B cell (primary cell): Measurements from ENCODE around the gene CRISPLD2. TPM values are rescaled to one million over a fixed set of nuclear protein-coding genes. Genes with fewer than 3 reads are reported as not detected.

ENCODE experiments used
- ATAC-seq: fragments of 200-7000 bp; cut with Tn5 transposase; one replicate; pipeline ENCODE4 v1.10.0; 2021; ENCODE audit warnings: low read depth, mild to moderate bottlenecking, moderate number of reproducible peaks, moderate library complexity
- CTCF ChIA-PET: fragments of 350-600 bp; sonication (Branson Sonifier 250); formaldehyde crosslinking; loops from one replicate; lab custom pipeline; 2021; ENCODE audit warnings: antibody characterized with exemption, inconsistent platforms; lab: Charles Lee
- POLR2A ChIA-PET: fragments of 350-600 bp; sonication (Branson Sonifier 250); formaldehyde crosslinking; loops from one replicate; lab custom pipeline; 2021; ENCODE audit warnings: antibody characterized with exemption; lab: Charles Lee
- DNase-seq: peaks from one replicate; pipeline ENCODE4 v3.0.0; 2013
- H2AFZ ChIP-seq: 2 replicates; pipeline ENCODE4 v1.6.1; 2012; ENCODE audit warnings: mild to moderate bottlenecking, low read depth, low read length; ENCODE audit not compliant: insufficient read depth, poor library complexity, severe bottlenecking
- H3K27ac ChIP-seq, 2 donors: 1 replicate in 1 of 2; 2 replicates in 1 of 2; pipeline ENCODE4 v1.5.1; 2012 to 2013; ENCODE audit warnings: low read length in 2 of 2, mild to moderate bottlenecking in 2 of 2, moderate library complexity in 1 of 2
- H3K27me3 ChIP-seq, 4 experiments: fragments of 200-600 bp in 1 of 4; sonication (generic) in 1 of 4; replicated peaks in 1 of 4; 1 replicate in 2 of 4; 2 replicates in 2 of 4; pipeline versions ENCODE4 v1.6.1 to v1.7.0; 2013 to 2016; ENCODE audit warnings: low read length in 3 of 4, mild to moderate bottlenecking in 2 of 4, mixed read lengths in 1 of 4, moderate library complexity in 1 of 4; ENCODE audit not compliant: insufficient read depth in 4 of 4, control insufficient read depth in 3 of 4; ENCODE audit errors: control extremely low read depth in 1 of 4
- H3K36me3 ChIP-seq, 2 experiments: replicated peaks in 1 of 2; 1 replicate in 1 of 2; 2 replicates in 1 of 2; pipeline versions ENCODE4 v1.6.1 to v1.7.1; 2013; ENCODE audit warnings: low read length in 1 of 2; ENCODE audit not compliant: insufficient read depth in 2 of 2, control insufficient read depth in 1 of 2; ENCODE audit errors: control extremely low read depth in 1 of 2, extremely low read depth in 1 of 2
- H3K4me1 ChIP-seq, 2 donors: fragments of 200-600 bp in 1 of 2; sonication (generic) in 1 of 2; 1 replicate in 1 of 2; 2 replicates in 1 of 2; pipeline versions ENCODE4 v1.5.1 to v1.6.1; 2013 to 2017; ENCODE audit warnings: low read length in 2 of 2; ENCODE audit not compliant: control insufficient read depth in 2 of 2, insufficient read depth in 2 of 2
- H3K4me2 ChIP-seq: replicated peaks from 2 replicates; pipeline ENCODE3; 2012; ENCODE audit warnings: mild to moderate bottlenecking, low read depth, low read length; ENCODE audit not compliant: poor library complexity, severe bottlenecking
- H3K4me3 ChIP-seq, 5 experiments: fragments of 200-600 bp in 1 of 5; sonication (generic) in 1 of 5; 1 replicate in 3 of 5; 2 replicates in 2 of 5; pipeline versions ENCODE4 v1.5.1 to v1.7.0; 2011 to 2016; ENCODE audit warnings: low read length in 4 of 5, mild to moderate bottlenecking in 4 of 5, low read depth in 2 of 5, control low read depth in 1 of 5, moderate library complexity in 1 of 5; ENCODE audit not compliant: insufficient read depth in 1 of 5; ENCODE audit errors: control extremely low read depth in 1 of 5, extremely low read depth in 1 of 5
- H3K79me2 ChIP-seq: fragments of 200-600 bp; sonication (generic); one replicate; pipeline ENCODE4 v1.6.0; 2016; ENCODE audit warnings: low read length; ENCODE audit not compliant: control insufficient read depth, insufficient read depth
- H3K9ac ChIP-seq: fragments of 200-600 bp; sonication (generic); 2 replicates; pipeline ENCODE4 v1.6.1; 2017; ENCODE audit warnings: mild to moderate bottlenecking, low read length, moderate library complexity
- H3K9me3 ChIP-seq, 3 donors: one replicate each; pipeline versions ENCODE4 v1.6.1 to v1.7.1; 2013; ENCODE audit warnings: low read length in 2 of 3; ENCODE audit not compliant: control insufficient read depth in 2 of 3, insufficient read depth in 1 of 3; ENCODE audit errors: control extremely low read depth in 1 of 3
- H4K20me1 ChIP-seq: 2 replicates; pipeline ENCODE4 v1.6.0; 2012; ENCODE audit warnings: mild to moderate bottlenecking, low read length; ENCODE audit not compliant: insufficient read depth, control insufficient read depth, poor library complexity, severe bottlenecking
- H3K27ac Mint-ChIP-seq: one replicate; pipeline ENCODE4 v1.8.0; 2021; ENCODE audit warnings: mixed read lengths
- H3K27me3 Mint-ChIP-seq: one replicate; pipeline ENCODE4 v1.8.0; 2021; ENCODE audit warnings: mixed read lengths
- H3K4me1 Mint-ChIP-seq: one replicate; pipeline ENCODE4 v1.8.0; 2021; ENCODE audit warnings: mixed read lengths
- H3K4me3 Mint-ChIP-seq: one replicate; pipeline ENCODE4 v1.8.0; 2021; ENCODE audit warnings: mixed read lengths
- H3K9me3 Mint-ChIP-seq: one replicate; pipeline ENCODE4 v1.8.0; 2022; ENCODE audit warnings: mixed read lengths; ENCODE audit not compliant: insufficient read depth
- EZH2 ChIP-seq: IDR thresholded peaks from 2 replicates; pipeline ENCODE4 v1.6.1; 2012; ENCODE audit warnings: borderline replicate concordance, low read depth, mild to moderate bottlenecking, moderate library complexity, low read length; ENCODE audit not compliant: insufficient read depth, poor library complexity, severe bottlenecking
- WGBS: methylation state at CpG from one replicate; pipeline ENCODE4 v1.1.5; 2013; ENCODE audit warnings: missing lambda C conversion rate; ENCODE audit not compliant: insufficient coverage; 5-methylcytosine and 5-hydroxymethylcytosine counted together
- intact Hi-C: fragments of 100-400 bp; cut with micrococcal nuclease; formaldehyde crosslinking; loops from one replicate; pipeline ENCODE4 v1.10.0; 2022
- polyA plus RNA-seq: library from polyadenylated mRNA; depleted of rRNA; stranded (reverse); fragments of >200 nt; gene quantifications from 2 replicates; pipeline ENCODE4 v1.2.3, GENCODE V29; 2012
- total RNA-seq, 2 donors: library from RNA; stranded (reverse); fragments of 120-200 nt in 1 of 2; gene quantifications; 1 replicate in 1 of 2; 2 replicates in 1 of 2; pipeline versions ENCODE4 v1.2.3 to v1.2.4, GENCODE V29; 2013 to 2022
- TF ChIP-seq, protein P1 (sequence below): fragments of 200-600 bp; IDR thresholded peaks from one replicate; pipeline ENCODE4 v1.8.0; 2022; ENCODE audit warnings: antibody characterized with exemption, mild to moderate bottlenecking

The CRISPLD2 gene
- total and polyA plus RNA-seq, 2 donors (not counting 1 experiment from before 2014, with no cell fraction given) = 0.25 to 0.37 TPM

- Histone ChIP-seq H3K4me2 (no peak overlapping the region), H3K27ac (no peak overlapping the region), H2AFZ (no peak overlapping the region), H4K20me1 (no peaks in the 10 kb centered on the region), H3K9me3 (no peaks in the 10 kb centered on the region), H3K79me2 (no peaks in the 10 kb centered on the region), H3K4me3 (no peak overlapping the region), H3K4me1 (no peaks in the 10 kb centered on the region), H3K27me3 (no peaks in the 10 kb centered on the region), H3K36me3 (no peaks in the 10 kb centered on the region), H3K9ac (no peak overlapping the region)
- intact Hi-C loops = no loop called here
- CTCF ChIA-PET = interaction anchor here (0.7 kb wide), 1 partner anchor 53 kb away, joined by 4 read pairs; no protein-coding TSS in a partner anchor
- no peaks in the 10 kb centered on the region for H3K4me1 Mint-ChIP-seq
- no peak overlapping the region for H3K27ac Mint-ChIP-seq
- POLR2A ChIA-PET = no interaction called here
- ATAC-seq = no peak
- no peak for DNase-seq
- no peak for TF ChIP-seq EZH2
- TF ChIP-seq, protein P1, sequence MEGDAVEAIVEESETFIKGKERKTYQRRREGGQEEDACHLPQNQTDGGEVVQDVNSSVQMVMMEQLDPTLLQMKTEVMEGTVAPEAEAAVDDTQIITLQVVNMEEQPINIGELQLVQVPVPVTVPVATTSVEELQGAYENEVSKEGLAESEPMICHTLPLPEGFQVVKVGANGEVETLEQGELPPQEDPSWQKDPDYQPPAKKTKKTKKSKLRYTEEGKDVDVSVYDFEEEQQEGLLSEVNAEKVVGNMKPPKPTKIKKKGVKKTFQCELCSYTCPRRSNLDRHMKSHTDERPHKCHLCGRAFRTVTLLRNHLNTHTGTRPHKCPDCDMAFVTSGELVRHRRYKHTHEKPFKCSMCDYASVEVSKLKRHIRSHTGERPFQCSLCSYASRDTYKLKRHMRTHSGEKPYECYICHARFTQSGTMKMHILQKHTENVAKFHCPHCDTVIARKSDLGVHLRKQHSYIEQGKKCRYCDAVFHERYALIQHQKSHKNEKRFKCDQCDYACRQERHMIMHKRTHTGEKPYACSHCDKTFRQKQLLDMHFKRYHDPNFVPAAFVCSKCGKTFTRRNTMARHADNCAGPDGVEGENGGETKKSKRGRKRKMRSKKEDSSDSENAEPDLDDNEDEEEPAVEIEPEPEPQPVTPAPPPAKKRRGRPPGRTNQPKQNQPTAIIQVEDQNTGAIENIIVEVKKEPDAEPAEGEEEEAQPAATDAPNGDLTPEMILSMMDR = no peak
- H3K4me3 Mint-ChIP-seq = no peak overlapping the region
- no peaks in the 10 kb centered on the region for H3K9me3 Mint-ChIP-seq
- WGBS = 83% methylated on average over 2 of the region's 3 CpGs
- peaks cover 6% of the 10 kb centered on the region for H3K27me3 Mint-ChIP-seq
These were observed 55.2 kb downstream of the CRISPLD2 start for GRCh38 chr16:84874983-84875382.

- Histone ChIP-seq H3K4me1 (no peaks in the 10 kb centered on the region), H3K36me3 (no peaks in the 10 kb centered on the region), H4K20me1 (no peaks in the 10 kb centered on the region), H3K27me3 (no peaks in the 10 kb centered on the region), H3K4me3 (no peak overlapping the region), H3K9ac (no peak overlapping the region), H3K27ac (no peak overlapping the region), H3K4me2 (no peak overlapping the region), H2AFZ (no peak overlapping the region), H3K79me2 (no peaks in the 10 kb centered on the region), H3K9me3 (no peaks in the 10 kb centered on the region)
- 92% methylated on average over 2 of the region's 6 CpGs for WGBS
- no peak for DNase-seq
- H3K4me1 Mint-ChIP-seq = no peaks in the 10 kb centered on the region
- no peak for ATAC-seq
- ChIA-PET POLR2A (no interaction called here), CTCF (interaction anchor here (0.6 kb wide), 1 partner anchor 105 kb away, joined by 4 read pairs; no protein-coding TSS in a partner anchor)
- intact Hi-C loops = no loop called here
- TF ChIP-seq, protein P1 = no peak
- TF ChIP-seq EZH2 = no peak
- no peak overlapping the region for H3K4me3 Mint-ChIP-seq
- no peak overlapping the region for H3K27ac Mint-ChIP-seq
- peaks cover 7% of the 10 kb centered on the region for H3K27me3 Mint-ChIP-seq
- H3K9me3 Mint-ChIP-seq = no peaks in the 10 kb centered on the region
These were observed 56.1 kb downstream of the CRISPLD2 start for GRCh38 chr16:84875846-84876245.
